H1 (cell line): ENCODE results near the gene THADA. TPM values are rescaled to one million over a fixed set of nuclear protein-coding genes. Genes with fewer than 3 reads are reported as not detected.
A peak's percentile ranks its signal among the peaks of the same experiment; 100 is the strongest.

Source experiments
- CTCF ChIA-PET: fragments of 300-600 bp; sonication (Branson Sonifier 250); formaldehyde crosslinking; loops from one replicate; lab custom pipeline; 2021; ENCODE audit not compliant: partially characterized antibody; lab: Charles Lee
- POLR2A ChIA-PET: fragments of 300-600 bp; sonication (Branson Sonifier 250); formaldehyde crosslinking; loops from one replicate; lab custom pipeline; 2021; ENCODE audit warnings: inconsistent platforms; ENCODE audit not compliant: partially characterized antibody; lab: Charles Lee
- DNase-seq, 2 experiments: peaks; one replicate each; pipeline versions ENCODE4 v3.0.0 to v3.0.0-alpha.2; 2010 to 2022; ENCODE audit warnings: low spot score in 2 of 2, low read depth in 1 of 2, mixed read lengths in 1 of 2
- FAIRE-seq: peaks from 2 replicates; lab custom pipeline; 2011; peaks lifted over from hg19 to GRCh38; lab: Jason Lieb, UNC
- H2AFZ ChIP-seq: 2 replicates; pipeline ENCODE4 v1.8.1; 2012; ENCODE audit warnings: low read length, inconsistent platforms
- H2AK5ac ChIP-seq: 2 replicates; pipeline ENCODE4 v1.6.1; 2013; ENCODE audit warnings: low read depth, low read length
- H2BK120ac ChIP-seq: replicated peaks from 2 replicates; pipeline ENCODE3; 2013; ENCODE audit warnings: low read depth, low read length, inconsistent platforms
- H2BK12ac ChIP-seq: 2 replicates; pipeline ENCODE4 v1.6.1; 2013; ENCODE audit warnings: low read depth, low read length
- H2BK15ac ChIP-seq: 2 replicates; pipeline ENCODE4 v1.6.1; 2013; ENCODE audit warnings: low read length
- H2BK20ac ChIP-seq: 2 replicates; pipeline ENCODE4 v1.6.1; 2013; ENCODE audit warnings: low read length
- H2BK5ac ChIP-seq: 2 replicates; pipeline ENCODE4 v1.6.1; 2013; ENCODE audit warnings: low read depth, low read length
- H3K14ac ChIP-seq: 2 replicates; pipeline ENCODE4 v1.6.1; 2013; ENCODE audit warnings: inconsistent platforms; ENCODE audit not compliant: insufficient read length
- H3K18ac ChIP-seq: 2 replicates; pipeline ENCODE4 v1.6.1; 2013; ENCODE audit warnings: low read length; ENCODE audit errors: extremely low read depth
- H3K23ac ChIP-seq: 2 replicates; pipeline ENCODE4 v1.6.1; 2013; ENCODE audit warnings: inconsistent platforms; ENCODE audit not compliant: insufficient read length
- H3K23me2 ChIP-seq: 2 replicates; pipeline ENCODE4 v1.6.1; 2013; ENCODE audit warnings: low read depth, low read length
- H3K27ac ChIP-seq: 2 replicates; pipeline ENCODE4 v1.6.1; 2011; ENCODE audit warnings: low read depth, low read length, inconsistent platforms
- H3K27me3 ChIP-seq, 4 experiments: replicated peaks in 1 of 4; 1 replicate in 1 of 4; 2 replicates in 3 of 4; pipeline versions ENCODE4 v1.6.1 to v1.8.1; 2011 to 2013; ENCODE audit warnings: low read length in 3 of 4, mild to moderate bottlenecking in 3 of 4, inconsistent platforms in 2 of 4, mixed read lengths in 2 of 4, moderate library complexity in 1 of 4; ENCODE audit not compliant: control insufficient read depth in 3 of 4, insufficient read depth in 3 of 4; ENCODE audit errors: extremely low read depth in 1 of 4
- H3K36me3 ChIP-seq, 4 experiments: 2 replicates each; pipeline versions ENCODE4 v1.6.1 to v1.8.1; 2011 to 2013; ENCODE audit warnings: mild to moderate bottlenecking in 4 of 4, low read length in 3 of 4, moderate library complexity in 2 of 4, control low read depth in 1 of 4, inconsistent platforms in 1 of 4; ENCODE audit not compliant: insufficient read depth in 4 of 4, control insufficient read depth in 2 of 4
- H3K4ac ChIP-seq: replicated peaks from 2 replicates; pipeline ENCODE3; 2013; ENCODE audit warnings: low read length, low read depth, mixed read lengths, inconsistent platforms; ENCODE audit not compliant: insufficient read length
- H3K4me1 ChIP-seq, 4 experiments: replicated peaks in 1 of 4; 1 replicate in 1 of 4; 2 replicates in 3 of 4; pipeline versions ENCODE4 v1.6.1 to v1.8.1; 2011 to 2013; ENCODE audit warnings: low read length in 3 of 4, inconsistent platforms in 2 of 4, mixed read lengths in 1 of 4; ENCODE audit not compliant: insufficient read depth in 4 of 4, control insufficient read depth in 3 of 4
- H3K4me2 ChIP-seq, 2 experiments: 2 replicates each; pipeline versions ENCODE4 v1.6.1 to v1.8.1; 2011 to 2013; ENCODE audit warnings: low read depth in 2 of 2, low read length in 2 of 2, control low read depth in 1 of 2, inconsistent platforms in 1 of 2, mild to moderate bottlenecking in 1 of 2; ENCODE audit not compliant: insufficient read depth in 1 of 2
- H3K4me3 ChIP-seq, 4 experiments: fragments of 200-600, 300-600 bp in 1 of 4; sonication (generic), shearing (Covaris generic), sonication (Bioruptor Twin) in 1 of 4; 2 replicates each; pipeline versions ENCODE4 v1.5.1 to v1.8.1; 2011 to 2016; ENCODE audit warnings: low read length in 4 of 4, low read depth in 3 of 4, control low read depth in 2 of 4, inconsistent platforms in 2 of 4, mild to moderate bottlenecking in 2 of 4, mixed read lengths in 1 of 4, moderate library complexity in 1 of 4; ENCODE audit not compliant: insufficient read depth in 2 of 4; ENCODE audit errors: extremely low read depth in 1 of 4
- H3K56ac ChIP-seq: replicated peaks from 2 replicates; pipeline ENCODE3; 2013; ENCODE audit warnings: low read depth, mild to moderate bottlenecking, mixed read lengths, low read length, inconsistent platforms; ENCODE audit not compliant: insufficient read length
- H3K79me1 ChIP-seq: 2 replicates; pipeline ENCODE4 v1.6.1; 2013; ENCODE audit warnings: low read depth, low read length, control low read depth
- H3K79me2 ChIP-seq, 2 experiments: 2 replicates each; pipeline versions ENCODE4 v1.6.1 to v1.8.1; 2012 to 2013; ENCODE audit warnings: low read length in 2 of 2, mild to moderate bottlenecking in 2 of 2, inconsistent platforms in 1 of 2; ENCODE audit not compliant: insufficient read depth in 2 of 2, control insufficient read depth in 1 of 2
- H3K9ac ChIP-seq, 4 experiments: replicated peaks in 1 of 4; 1 replicate in 1 of 4; 2 replicates in 3 of 4; pipeline versions ENCODE4 v1.6.1 to v1.8.1; 2011 to 2013; ENCODE audit warnings: low read depth in 3 of 4, low read length in 3 of 4, control low read depth in 2 of 4, mild to moderate bottlenecking in 2 of 4, moderate library complexity in 2 of 4, inconsistent platforms in 1 of 4; ENCODE audit errors: extremely low read depth in 1 of 4
- H3K9me3 ChIP-seq, 2 experiments: 2 replicates each; pipeline versions ENCODE4 v1.6.1 to v1.8.1; 2012 to 2013; ENCODE audit warnings: mild to moderate bottlenecking in 2 of 2, moderate library complexity in 2 of 2, control low read depth in 1 of 2, inconsistent platforms in 1 of 2, low read depth in 1 of 2, low read length in 1 of 2, mixed read lengths in 1 of 2; ENCODE audit not compliant: insufficient read depth in 2 of 2
- H4K20me1 ChIP-seq, 2 experiments: replicated peaks in 1 of 2; 2 replicates each; pipeline versions ENCODE3 to v1.8.1; 2011 to 2013; ENCODE audit warnings: inconsistent platforms in 2 of 2, low read length in 2 of 2, mild to moderate bottlenecking in 1 of 2; ENCODE audit not compliant: insufficient read depth in 2 of 2, control insufficient read depth in 1 of 2
- H4K5ac ChIP-seq: 2 replicates; pipeline ENCODE4 v1.6.1; 2013; ENCODE audit warnings: low read length, low read depth, mixed read lengths, inconsistent platforms; ENCODE audit not compliant: insufficient read length
- H4K8ac ChIP-seq: 2 replicates; pipeline ENCODE4 v1.8.0; 2013; ENCODE audit warnings: mild to moderate bottlenecking, moderate library complexity, low read length, inconsistent platforms; ENCODE audit not compliant: insufficient read depth; ENCODE audit errors: extremely low read depth
- H4K91ac ChIP-seq: replicated peaks from 2 replicates; pipeline ENCODE3; 2013; ENCODE audit warnings: low read length, mixed read lengths, inconsistent platforms; ENCODE audit not compliant: insufficient read length
- PHF8 ChIP-seq: fragments of 200-600 bp; sonication (generic); conservative IDR thresholded peaks from 2 replicates; pipeline ENCODE4 v1.7.1; 2012; ENCODE audit warnings: low read depth, mild to moderate bottlenecking, inconsistent platforms, low read length, moderate library complexity
- POLR2A ChIP-seq, 2 experiments: IDR thresholded peaks; 1 replicate in 1 of 2; 2 replicates in 1 of 2; pipeline ENCODE4 v1.6.1; 2011; ENCODE audit warnings: low read depth in 2 of 2, low read length in 2 of 2, mild to moderate bottlenecking in 2 of 2; ENCODE audit errors: control extremely low read depth in 1 of 2
- whole genome bisulfite sequencing, 2 experiments: shearing (Covaris generic) in 1 of 2; methylation state at CpG; one replicate each; pipeline versions ENCODE4 v1.1.6 to v1.1.7; 2013 to 2015; ENCODE audit warnings: low lambda C conversion rate in 2 of 2, mixed read lengths in 2 of 2, inconsistent platforms in 1 of 2, low coverage in 1 of 2, missing lambda C conversion rate in 1 of 2; ENCODE audit not compliant: insufficient replicate concordance in 2 of 2, insufficient coverage in 1 of 2, insufficient read length in 1 of 2; ENCODE audit errors: extremely low coverage in 1 of 2, missing lambda C conversion rate in 1 of 2; 5-methylcytosine and 5-hydroxymethylcytosine counted together
- polyA plus RNA-seq, 7 experiments: library from polyadenylated mRNA; depleted of rRNA in 3 of 7; stranded (reverse) in 5 of 7; unstranded in 2 of 7; fragments of >200 nt in 5 of 7; fragments of 200-250 nt in 2 of 7; gene quantifications; 1 replicate in 5 of 7; 2 replicates in 1 of 7; 4 replicates in 1 of 7; pipeline versions ENCODE4 v1.2.1 to v1.2.3, GENCODE V29; 2011 to 2013; ENCODE audit warnings: missing spikeins in 2 of 7, mixed read lengths in 2 of 7
- total RNA-seq: library from RNA; stranded (reverse); fragmentation: NEBNext Ultra II Directional; extraction: Animal tissue kit (Norgen Biotek cat#: 25700); gene quantifications from 2 replicates; pipeline ENCODE4 v1.2.1, GENCODE V29; 2021
- TF ChIP-seq, protein P1 (sequence below): IDR thresholded peaks from 2 replicates; pipeline ENCODE4 v1.6.1; 2012; ENCODE audit warnings: inconsistent platforms

THADA gene
- total and polyA plus RNA-seq, 2 of the 8 experiments (the other 6 are each of a cell fraction or from before 2014, with no cell fraction given): 22.4 to 26.8 TPM

DNA sequence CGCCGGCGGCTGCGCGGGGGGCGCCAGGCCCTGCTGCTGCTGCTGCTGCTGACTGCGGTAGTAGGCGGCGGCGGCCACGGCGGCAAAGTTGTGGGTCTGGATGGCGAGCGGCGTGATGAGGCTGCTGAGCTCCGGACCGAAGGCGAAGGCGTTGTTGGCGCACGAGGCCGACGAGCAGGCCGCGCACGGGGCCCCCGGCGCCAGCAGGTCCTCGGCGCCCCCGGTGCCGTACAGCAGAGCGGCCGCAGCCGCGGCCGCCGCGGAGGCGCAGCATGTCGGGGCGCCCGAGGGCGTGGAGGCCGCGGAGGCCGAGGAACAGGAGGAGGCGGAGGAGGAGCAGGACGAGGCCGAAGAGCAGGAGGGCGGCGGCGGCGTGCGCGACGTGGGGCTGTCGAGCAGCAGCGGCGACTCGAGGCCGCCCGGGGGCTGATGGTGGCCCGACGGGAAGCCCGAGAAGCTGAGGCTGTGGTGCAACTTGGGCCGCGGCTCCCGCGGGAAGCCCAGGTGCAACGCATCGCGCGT lies 371.2 kb downstream of the THADA start:
- H2AFZ ChIP-seq: no peak overlapping the region
- H3K23me2 ChIP-seq: peaks cover 3% of the 10 kb centered on the region
- no peaks in the 10 kb centered on the region for H3K27me3 ChIP-seq
- FAIRE-seq (no peak), DNase-seq (peak in 1 of 2 experiments; percentile 66)
- no peak overlapping the region for H3K27ac ChIP-seq
- H4K5ac ChIP-seq: peak overlapping the region; percentile 75
- no peak overlapping the region for H4K91ac ChIP-seq
- peak overlapping the region; percentile 68 to 88 (median 85) for H3K4me3 ChIP-seq
- no peak overlapping the region for H2BK20ac ChIP-seq
- no peak overlapping the region for H2BK12ac ChIP-seq
- no peaks in the 10 kb centered on the region for H3K9me3 ChIP-seq
- WGBS, 2 experiments: 3% methylated on average over 47 of the region's 74 CpGs; no CpG with 5 or more reads in 1 of the 2 experiments
- H2BK120ac ChIP-seq: no peak overlapping the region
- H4K8ac ChIP-seq: peak overlapping the region; percentile 76
- H3K4ac ChIP-seq: no peak overlapping the region
- H2BK5ac ChIP-seq: peak overlapping the region; percentile 87; the same call in 1 of the 2 replicates
- peak overlapping the region; percentile 78 to 80 for H3K4me2 ChIP-seq
- H2BK15ac ChIP-seq: no peak overlapping the region
- no peak overlapping the region for H3K23ac ChIP-seq
- H3K14ac ChIP-seq: no peak overlapping the region
- ChIA-PET CTCF (interaction anchor here (0.6 to 7.4 kb wide), 23 partner anchors 10 to 451 kb away, joined by 3 to 91 read pairs (median 4); no protein-coding TSS in a partner anchor), POLR2A (interaction anchor here (0.5 to 8.6 kb wide), 10 partner anchors 10 to 97 kb away, joined by 3 to 52 read pairs (median 4); no protein-coding TSS in a partner anchor)
- H3K79me2 ChIP-seq: peaks cover 17 to 60% of the 10 kb centered on the region in 2 experiments
- H3K36me3 ChIP-seq: peaks cover 2 to 35% (median 17%) of the 10 kb centered on the region in 4 experiments; a peak in 6 of 8 replicates
- H3K56ac ChIP-seq: peak overlapping the region; percentile 28
- peaks cover 11% of the 10 kb centered on the region in 2 experiments for H4K20me1 ChIP-seq
- no peaks in the 10 kb centered on the region for H3K79me1 ChIP-seq
- no peak overlapping the region for H2AK5ac ChIP-seq
- H3K18ac ChIP-seq: peak overlapping the region; percentile 44; the same call in 1 of the 2 replicates
- H3K4me1 ChIP-seq: peaks cover 8 to 27% (median 18%) of the 10 kb centered on the region in 4 experiments
- TF ChIP-seq, protein P1, sequence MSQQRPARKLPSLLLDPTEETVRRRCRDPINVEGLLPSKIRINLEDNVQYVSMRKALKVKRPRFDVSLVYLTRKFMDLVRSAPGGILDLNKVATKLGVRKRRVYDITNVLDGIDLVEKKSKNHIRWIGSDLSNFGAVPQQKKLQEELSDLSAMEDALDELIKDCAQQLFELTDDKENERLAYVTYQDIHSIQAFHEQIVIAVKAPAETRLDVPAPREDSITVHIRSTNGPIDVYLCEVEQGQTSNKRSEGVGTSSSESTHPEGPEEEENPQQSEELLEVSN: no peak
- TF ChIP-seq POLR2A (IDR thresholded peaks at IDR 0.05; ENCODE audit: control extremely low read depth in 1 of 2, low read depth in 2 of 2, low read length in 2 of 2): no peak; a peak in 2 of 3 replicates
- 0 out of 2 replicates have a peak, but pooled peaks have one; percentile 25 for TF ChIP-seq PHF8
- peak overlapping the region in 2 of 4 experiments; percentile 3 to 85; a peak in 3 of 7 replicates for H3K9ac ChIP-seq
